Astrocyte of the hippocampus (primary cell): ENCODE data around the gene OIP5.
"Not testable (repeated sequence)": the region's sequence is repeated elsewhere in the genome, so short reads cannot be mapped to it uniquely, and the experiment has no call there.

ENCODE experiments used
- DNase-seq: peaks from one replicate; pipeline ENCODE4 v3.0.0; 2011; ENCODE audit warnings: low read depth, low spot score

Gene OIP5

DNA sequence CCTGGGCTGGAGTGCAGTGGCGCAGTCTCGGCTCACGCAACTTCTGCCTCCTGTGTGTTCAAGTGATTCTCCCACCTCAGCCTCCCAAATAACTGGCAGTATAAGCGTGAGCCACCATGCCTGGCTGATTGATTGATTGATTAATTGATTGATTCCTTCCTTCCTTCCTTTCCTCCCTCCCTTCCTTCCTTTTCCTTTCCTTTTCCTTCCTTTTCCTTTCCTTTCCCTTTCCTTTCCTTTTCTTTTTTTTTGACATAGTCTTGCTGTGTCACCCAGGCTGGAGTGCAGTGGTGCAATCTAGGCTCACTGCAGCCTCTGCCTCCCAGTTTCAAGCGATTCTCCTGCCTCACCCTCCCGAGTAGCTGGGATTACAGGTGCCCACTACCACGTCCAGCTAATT, 71.5 kb downstream of the OIP5 start:
- not testable (repeated sequence) for DNase-seq

DNA sequence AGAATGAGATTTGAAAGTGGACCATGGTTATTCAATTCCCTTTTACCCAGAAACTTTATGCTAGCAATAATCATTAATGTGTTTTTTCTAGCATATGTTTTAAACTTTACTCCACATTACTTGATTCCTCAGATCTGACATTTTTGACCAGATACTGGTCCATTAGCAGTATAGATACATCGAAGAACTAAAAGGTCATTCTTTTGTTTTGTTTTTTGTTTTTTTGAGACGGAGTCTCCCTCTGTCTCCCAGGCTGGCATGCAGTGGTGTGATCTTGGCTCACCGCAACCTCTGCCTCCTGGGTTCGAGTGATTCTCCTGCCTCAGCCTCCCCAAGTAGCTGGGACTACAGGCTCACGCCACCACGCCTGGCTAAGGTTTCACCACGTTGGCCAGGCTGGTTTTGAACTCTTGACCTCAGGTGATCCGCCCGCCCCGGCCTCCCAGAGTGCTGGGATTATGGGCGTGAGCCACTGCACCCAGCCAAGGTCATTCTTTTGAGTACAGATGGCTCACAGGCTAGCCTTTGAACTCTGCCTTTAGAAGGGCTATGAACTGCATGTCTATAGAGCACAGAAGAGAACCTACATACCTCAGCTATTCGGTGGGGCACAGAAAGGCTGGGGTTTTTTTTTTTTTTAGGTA, 72.7 kb downstream of the OIP5 start:
- DNase-seq = no peak
